Brain microvascular endothelial cell (primary cell): ENCODE data around the gene SACM1L.

Experiments used
- DNase-seq: peaks from one replicate; pipeline ENCODE4 v3.0.0-alpha.2; 2020
- H3K27ac ChIP-seq: fragments of 250-450 bp; sonication (Bioruptor Pico); 2 replicates; pipeline ENCODE4 v1.5.1; 2020; ENCODE audit warnings: mild to moderate bottlenecking, moderate library complexity
- H3K27me3 ChIP-seq: fragments of 250-450 bp; sonication (Bioruptor Pico); replicated peaks from 2 replicates; pipeline ENCODE4 v1.5.1; 2020; ENCODE audit warnings: mild to moderate bottlenecking
- H3K36me3 ChIP-seq: fragments of 250-450 bp; sonication (Bioruptor Pico); replicated peaks from 2 replicates; pipeline ENCODE4 v1.5.1; 2020; ENCODE audit warnings: mild to moderate bottlenecking
- H3K4me3 ChIP-seq: 2 replicates; pipeline ENCODE4 v1.5.1; 2011; ENCODE audit warnings: low read depth, mild to moderate bottlenecking, control low read depth, low read length, moderate library complexity
- CTCF ChIP-seq: IDR thresholded peaks from 2 replicates; pipeline ENCODE4 v1.5.1; 2011; ENCODE audit warnings: low read depth, mild to moderate bottlenecking, moderate library complexity, low read length, control low read depth, inconsistent platforms; ENCODE audit errors: missing control alignments
- in situ Hi-C: cut with HindIII; loops from 2 replicates; pipeline ENCODE4 v1.10.0; 2017; ENCODE audit warnings: low sequenced_read_pairs, low pct_ligation_motif_present

Gene SACM1L

DNA sequence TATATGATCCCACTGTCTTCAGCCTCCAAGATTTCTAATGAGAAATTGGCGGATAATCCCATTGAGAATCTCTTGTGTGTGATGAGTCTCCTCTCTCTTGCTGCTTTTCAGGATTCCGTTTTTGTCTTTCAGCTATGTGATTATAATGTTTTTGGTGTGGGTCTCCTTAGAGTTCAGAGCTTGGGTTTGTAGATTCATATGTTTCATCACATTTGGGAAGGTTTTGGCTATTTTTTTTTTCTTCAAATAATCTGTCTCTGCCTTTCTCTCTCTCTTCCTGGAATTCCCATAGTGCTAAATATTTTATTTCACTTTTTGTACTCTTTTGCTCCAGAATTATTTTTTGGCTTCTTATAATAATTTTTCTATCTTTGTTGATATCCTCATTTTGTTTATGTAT lies 40.4 kb downstream of the SACM1L start:
- Histone ChIP-seq H3K27me3 (no peaks in the 10 kb centered on the region), H3K36me3 (peaks cover 18% of the 10 kb centered on the region), H3K4me3 (no peak overlapping the region), H3K27ac (no peak overlapping the region)
- TF ChIP-seq CTCF: no peak
- in situ Hi-C loops: no loop called here
- DNase-seq: no peak

- no peak overlapping the region for H3K27ac ChIP-seq
- H3K36me3 ChIP-seq: peaks cover 26% of the 10 kb centered on the region
- DNase-seq: no peak
- no peaks in the 10 kb centered on the region for H3K27me3 ChIP-seq
- in situ Hi-C loops: no loop called here
- no peak overlapping the region for H3K4me3 ChIP-seq
- no peak for TF ChIP-seq CTCF
Measured at GRCh38 chr3:45730409-45731154, 41.4 kb downstream of the SACM1L start.

DNA sequence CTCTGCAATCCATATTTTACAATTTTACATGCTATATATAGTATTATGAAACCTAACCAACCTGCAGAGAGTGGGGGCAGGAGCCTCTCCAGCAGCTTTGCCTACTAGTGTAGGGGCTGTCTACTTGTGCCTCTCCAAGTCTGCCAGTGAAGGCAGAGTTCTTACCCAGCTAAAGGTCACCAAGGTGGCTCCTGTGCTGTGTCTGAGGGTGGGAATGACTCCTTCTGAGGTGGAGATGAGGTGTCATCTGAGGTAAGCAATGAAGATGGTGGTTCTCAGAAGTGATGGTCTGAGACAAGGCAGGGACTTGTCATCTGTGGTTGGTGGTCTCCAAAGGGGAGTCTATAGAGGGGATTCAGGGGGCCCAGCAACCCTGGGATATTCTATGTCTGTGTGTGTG lies 47.5 kb downstream of the SACM1L start:
- in situ Hi-C loops: no loop called here
- H3K36me3 ChIP-seq: peaks cover 52% of the 10 kb centered on the region

GRCh38 chr3:45737234-45737633 lies 48.0 kb downstream of the SACM1L start:
- no peak for DNase-seq
- TF ChIP-seq CTCF: no peak
- no peaks in the 10 kb centered on the region for H3K27me3 ChIP-seq
- no peak overlapping the region for H3K27ac ChIP-seq
- in situ Hi-C loops: no loop called here
- H3K4me3 ChIP-seq: no peak overlapping the region
- peaks cover 50% of the 10 kb centered on the region for H3K36me3 ChIP-seq

More for the DNA sequence above, 47.5 kb downstream of the SACM1L start:
- Histone ChIP-seq H3K4me3 (no peak overlapping the region), H3K27ac (no peak overlapping the region), H3K27me3 (no peaks in the 10 kb centered on the region)
- TF ChIP-seq CTCF: no peak
- no peak for DNase-seq

DNA sequence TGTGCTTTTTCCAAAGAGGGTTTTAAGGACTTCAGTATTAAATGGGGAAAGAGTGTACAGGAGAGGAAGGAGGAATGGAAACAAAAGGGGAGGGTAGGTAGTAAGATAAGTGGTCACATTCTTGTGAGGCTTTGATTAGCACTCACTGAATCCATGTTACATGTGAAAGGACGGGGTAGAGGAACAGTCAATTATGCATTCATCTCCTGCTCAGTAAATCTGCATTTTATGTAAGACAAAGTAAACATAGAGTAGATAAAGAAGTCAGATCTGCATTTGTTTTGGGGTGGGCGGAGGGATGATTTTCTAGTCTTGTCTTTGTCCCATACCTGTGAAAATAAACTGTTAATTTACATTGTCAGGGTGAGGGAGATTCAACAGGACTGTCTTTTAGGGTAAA lies 50.8 kb downstream of the SACM1L start:
- Histone ChIP-seq H3K27me3 (no peaks in the 10 kb centered on the region), H3K4me3 (no peak overlapping the region), H3K36me3 (peaks cover 52% of the 10 kb centered on the region), H3K27ac (no peak overlapping the region)
- in situ Hi-C loops: no loop called here
- no peak for DNase-seq
- no peak for TF ChIP-seq CTCF

- TF ChIP-seq CTCF: no peak
- Histone ChIP-seq H3K4me3 (no peak overlapping the region), H3K27me3 (no peaks in the 10 kb centered on the region), H3K27ac (no peak overlapping the region), H3K36me3 (peaks cover 50% of the 10 kb centered on the region)
- DNase-seq: no peak
- in situ Hi-C loops: no loop called here
Measured at GRCh38 chr3:45741247-45741646, 52.1 kb downstream of the SACM1L start.
